ENCODE results near the gene MINDY4.

DNA sequence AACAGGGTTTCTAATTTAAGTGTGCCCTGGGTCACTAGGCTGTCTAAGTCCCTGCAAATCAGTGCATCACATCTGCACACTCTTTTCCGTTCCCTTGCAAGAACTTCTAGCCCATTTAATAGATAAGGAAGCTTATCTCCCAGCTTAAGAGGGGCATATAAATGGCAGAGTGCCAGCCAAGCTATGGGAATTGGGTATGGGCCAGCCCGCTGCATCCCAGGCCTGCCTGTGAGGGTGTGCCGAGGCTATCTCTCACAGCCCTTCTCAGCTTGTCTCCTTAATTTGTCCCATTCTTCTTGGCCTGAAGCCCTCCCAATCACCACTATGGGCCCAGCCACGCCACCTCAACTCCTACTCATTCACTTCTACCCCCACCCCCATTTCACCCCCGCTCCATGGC, 155.1 kb downstream of the MINDY4 start:
- TF ChIP-seq, protein P1, sequence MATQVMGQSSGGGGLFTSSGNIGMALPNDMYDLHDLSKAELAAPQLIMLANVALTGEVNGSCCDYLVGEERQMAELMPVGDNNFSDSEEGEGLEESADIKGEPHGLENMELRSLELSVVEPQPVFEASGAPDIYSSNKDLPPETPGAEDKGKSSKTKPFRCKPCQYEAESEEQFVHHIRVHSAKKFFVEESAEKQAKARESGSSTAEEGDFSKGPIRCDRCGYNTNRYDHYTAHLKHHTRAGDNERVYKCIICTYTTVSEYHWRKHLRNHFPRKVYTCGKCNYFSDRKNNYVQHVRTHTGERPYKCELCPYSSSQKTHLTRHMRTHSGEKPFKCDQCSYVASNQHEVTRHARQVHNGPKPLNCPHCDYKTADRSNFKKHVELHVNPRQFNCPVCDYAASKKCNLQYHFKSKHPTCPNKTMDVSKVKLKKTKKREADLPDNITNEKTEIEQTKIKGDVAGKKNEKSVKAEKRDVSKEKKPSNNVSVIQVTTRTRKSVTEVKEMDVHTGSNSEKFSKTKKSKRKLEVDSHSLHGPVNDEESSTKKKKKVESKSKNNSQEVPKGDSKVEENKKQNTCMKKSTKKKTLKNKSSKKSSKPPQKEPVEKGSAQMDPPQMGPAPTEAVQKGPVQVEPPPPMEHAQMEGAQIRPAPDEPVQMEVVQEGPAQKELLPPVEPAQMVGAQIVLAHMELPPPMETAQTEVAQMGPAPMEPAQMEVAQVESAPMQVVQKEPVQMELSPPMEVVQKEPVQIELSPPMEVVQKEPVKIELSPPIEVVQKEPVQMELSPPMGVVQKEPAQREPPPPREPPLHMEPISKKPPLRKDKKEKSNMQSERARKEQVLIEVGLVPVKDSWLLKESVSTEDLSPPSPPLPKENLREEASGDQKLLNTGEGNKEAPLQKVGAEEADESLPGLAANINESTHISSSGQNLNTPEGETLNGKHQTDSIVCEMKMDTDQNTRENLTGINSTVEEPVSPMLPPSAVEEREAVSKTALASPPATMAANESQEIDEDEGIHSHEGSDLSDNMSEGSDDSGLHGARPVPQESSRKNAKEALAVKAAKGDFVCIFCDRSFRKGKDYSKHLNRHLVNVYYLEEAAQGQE (IDR thresholded peaks at IDR 0.05; ENCODE audit: insufficient replicate concordance, low read depth): no peak
- TF ChIP-seq, protein P2, sequence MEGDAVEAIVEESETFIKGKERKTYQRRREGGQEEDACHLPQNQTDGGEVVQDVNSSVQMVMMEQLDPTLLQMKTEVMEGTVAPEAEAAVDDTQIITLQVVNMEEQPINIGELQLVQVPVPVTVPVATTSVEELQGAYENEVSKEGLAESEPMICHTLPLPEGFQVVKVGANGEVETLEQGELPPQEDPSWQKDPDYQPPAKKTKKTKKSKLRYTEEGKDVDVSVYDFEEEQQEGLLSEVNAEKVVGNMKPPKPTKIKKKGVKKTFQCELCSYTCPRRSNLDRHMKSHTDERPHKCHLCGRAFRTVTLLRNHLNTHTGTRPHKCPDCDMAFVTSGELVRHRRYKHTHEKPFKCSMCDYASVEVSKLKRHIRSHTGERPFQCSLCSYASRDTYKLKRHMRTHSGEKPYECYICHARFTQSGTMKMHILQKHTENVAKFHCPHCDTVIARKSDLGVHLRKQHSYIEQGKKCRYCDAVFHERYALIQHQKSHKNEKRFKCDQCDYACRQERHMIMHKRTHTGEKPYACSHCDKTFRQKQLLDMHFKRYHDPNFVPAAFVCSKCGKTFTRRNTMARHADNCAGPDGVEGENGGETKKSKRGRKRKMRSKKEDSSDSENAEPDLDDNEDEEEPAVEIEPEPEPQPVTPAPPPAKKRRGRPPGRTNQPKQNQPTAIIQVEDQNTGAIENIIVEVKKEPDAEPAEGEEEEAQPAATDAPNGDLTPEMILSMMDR (IDR thresholded peaks at IDR 0.05; ENCODE audit: insufficient read depth, low read length): no peak
- TF ChIP-seq POLR2AphosphoS5 (IDR thresholded peaks at IDR 0.05; ENCODE audit: low read depth) (no peak), GABPA (IDR thresholded peaks at IDR 0.05; ENCODE audit: low read depth) (no peak), SPI1 (IDR thresholded peaks at IDR 0.05; ENCODE audit: borderline replicate concordance, low read depth) (no peak)

Data from HL-60 (cell line).